Activated naive CD4-positive, alpha-beta T cell (primary cell): ENCODE results near the gene MEF2A.
A peak's percentile ranks its signal among the peaks of the same experiment; 100 is the strongest.
"Not testable (repeated sequence)": the region's sequence is repeated elsewhere in the genome, so short reads cannot be mapped to it uniquely, and the experiment has no call there.

Experiments
- DNase-seq, 4 experiments: peaks; one replicate each; lab custom pipeline; 2025; lab: John Stamatoyannopoulos, UW

Gene MEF2A

DNA sequence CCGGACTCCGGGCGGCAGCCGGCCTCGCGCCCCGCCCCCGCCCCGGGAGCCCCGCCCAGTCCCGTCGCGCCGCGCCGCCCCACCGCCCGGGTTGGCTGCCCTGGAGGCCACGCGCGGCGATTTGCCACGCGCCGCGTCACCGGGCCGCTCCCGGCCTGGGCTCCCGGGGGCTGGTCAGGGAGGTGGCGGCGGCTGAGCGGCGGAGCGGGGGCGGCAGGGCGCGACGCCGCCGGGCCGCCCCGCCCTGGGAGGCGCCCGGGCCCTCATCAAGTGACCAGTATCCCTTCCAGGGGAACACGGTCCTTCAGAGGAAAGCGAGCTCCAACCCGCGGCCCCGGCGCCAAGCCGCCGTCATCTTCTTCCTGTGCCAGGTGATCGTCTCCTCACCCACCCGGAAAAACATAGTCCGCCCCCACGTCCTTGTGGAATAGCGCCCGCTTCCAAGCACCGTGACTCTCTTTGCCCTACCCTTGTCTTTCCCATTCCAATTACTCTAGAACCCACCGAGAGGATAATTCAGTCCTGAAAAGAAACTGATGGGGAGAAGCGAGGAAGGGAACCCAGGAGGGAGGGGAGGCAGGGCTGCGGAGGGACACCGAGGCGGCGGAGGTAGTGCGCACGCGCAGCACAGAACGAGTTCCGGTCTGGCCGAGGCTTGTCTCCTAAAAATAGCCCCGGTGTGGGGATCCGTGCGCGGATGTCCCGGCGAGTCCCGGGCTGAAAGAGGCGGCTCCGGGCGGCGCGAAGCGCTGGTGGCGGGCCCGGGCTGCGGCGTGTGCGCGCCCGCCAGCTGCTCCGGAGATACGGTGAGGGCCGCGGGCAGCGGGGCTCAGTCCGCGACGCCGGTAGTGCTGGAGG lies at the start of gene MEF2A:
MEF2A (plus strand) TSS at position 686 of the 858 bp plus-strand sequence. CDS start 67,136 bp downstream, outside the sequence.
- DNase-seq = peak; percentile 79 to 84 (median 80)

DNA sequence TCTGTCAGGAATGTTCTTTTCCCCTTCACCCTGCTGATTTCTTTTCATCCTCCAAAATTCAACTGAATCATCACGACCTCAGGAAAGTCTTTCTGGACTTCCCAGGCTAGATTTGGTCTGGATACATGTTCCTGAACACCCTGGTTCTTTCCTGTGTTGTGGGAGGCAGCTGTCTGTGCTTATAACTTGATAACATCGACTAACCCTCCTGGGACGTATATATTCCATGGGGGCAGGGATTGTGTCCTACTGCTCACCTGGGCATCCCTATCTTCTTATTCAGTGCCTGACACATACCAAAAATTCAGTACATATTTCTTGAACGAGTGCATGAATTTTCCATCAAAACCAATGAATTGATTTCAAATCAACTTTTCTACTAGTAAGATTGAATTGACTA lies 47.6 kb upstream of the MEF2A start:
- no peak for DNase-seq

DNA sequence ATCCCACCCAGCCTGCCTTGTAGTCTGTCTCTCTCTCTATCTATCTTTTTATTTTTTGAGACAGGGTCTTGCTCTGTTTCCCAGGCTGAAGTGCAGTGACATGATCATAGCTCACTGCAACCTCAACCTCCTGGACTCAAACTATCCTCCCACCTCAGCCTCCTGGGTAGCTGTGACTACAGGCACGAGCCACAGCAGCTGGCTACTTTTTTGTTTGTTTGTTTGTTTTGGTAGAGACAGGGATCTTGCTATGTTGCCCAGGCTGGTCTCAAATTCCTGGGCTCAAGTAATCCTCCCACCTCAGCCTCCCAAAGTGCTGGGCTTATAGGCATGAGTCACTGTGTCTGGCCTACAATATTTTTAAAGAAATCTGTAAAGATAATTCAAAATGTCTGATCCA lies 46.4 kb upstream of the MEF2A start:
- not testable (repeated sequence) for DNase-seq

DNA sequence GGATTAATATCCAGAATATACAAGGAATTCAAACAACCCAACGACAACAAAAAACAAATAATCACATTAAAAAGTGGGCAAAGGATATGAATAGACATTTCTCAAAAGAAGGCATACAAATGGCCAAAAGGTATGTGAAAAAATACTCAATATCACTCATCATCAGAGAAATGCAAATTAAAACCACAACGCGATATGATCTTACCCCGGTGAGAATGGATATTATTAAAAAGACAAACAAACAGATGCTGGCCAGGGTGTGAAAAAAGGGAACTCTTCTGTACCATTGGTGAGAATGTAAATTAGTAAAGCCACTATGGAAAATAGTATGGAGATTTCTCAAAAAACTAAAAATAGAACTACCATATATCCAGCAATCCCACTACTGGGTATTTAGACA lies 43.5 kb upstream of the MEF2A start:
- DNase-seq = no peak

DNA sequence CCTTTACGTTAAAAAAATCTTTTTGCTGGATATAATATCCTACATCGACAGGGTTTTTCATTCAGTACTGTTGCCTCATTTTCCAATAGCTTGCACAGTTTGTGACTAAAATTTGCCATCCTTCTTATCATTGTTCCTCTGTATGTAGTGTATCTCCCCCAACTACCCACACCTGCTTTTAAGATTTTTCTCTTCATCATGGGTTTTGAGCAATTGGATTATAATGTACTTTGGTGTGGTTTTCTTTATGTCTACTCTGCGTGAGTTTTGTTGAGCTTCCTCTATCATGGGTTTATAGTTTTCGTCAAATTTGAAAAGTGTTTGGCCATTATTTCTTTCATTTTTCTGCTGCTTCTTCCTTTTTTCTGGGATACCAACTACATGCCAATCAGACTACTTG lies 39.6 kb upstream of the MEF2A start:
- no peak for DNase-seq

DNA sequence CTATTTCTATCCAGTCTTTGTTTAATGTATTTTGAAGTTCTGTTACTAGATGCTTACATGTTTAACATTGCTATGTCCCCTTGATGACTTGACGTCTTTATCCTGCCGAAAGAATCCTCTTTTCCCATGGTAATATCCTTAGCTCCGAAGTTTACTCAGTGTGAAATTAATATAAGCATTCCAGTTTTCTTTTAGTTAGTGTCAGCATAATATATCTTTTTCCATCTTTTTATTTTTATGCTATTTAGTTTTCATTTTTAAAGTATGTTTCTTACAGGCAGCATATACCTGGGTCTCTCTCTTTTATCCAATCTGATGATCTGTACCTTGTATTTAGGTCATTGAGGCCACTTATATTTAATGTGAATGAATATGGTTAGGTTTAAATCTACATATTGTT lies 39.1 kb upstream of the MEF2A start:
- no peak for DNase-seq

DNA sequence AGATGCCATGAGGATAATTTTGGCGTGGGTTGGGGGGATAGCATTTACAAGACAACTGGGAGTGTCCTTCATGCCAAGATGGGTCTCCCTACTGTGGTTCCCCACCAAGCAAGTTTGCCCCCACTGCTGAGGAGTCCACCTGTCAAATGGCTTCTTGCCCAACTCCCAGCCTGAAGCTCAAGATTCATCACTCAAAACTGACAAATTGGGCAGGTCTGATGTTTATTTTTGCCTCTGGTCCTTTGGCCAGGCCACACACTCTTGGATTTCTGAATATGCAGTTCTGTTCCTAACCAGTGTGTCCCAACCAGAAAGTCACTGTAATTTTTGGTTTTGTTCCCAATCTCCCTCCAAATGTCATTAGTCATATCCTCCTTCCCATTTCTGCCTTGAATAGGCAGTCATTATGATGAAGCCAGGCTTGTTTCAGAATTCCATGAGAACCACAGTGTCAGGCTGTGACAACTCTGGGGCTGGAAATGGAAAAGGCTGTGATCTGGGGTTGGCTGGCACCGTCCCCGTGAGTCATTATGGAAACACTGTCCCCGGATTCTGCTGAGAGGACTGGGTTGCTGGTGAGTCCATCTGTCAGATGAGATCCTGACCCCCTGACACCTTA lies 29.3 kb upstream of the MEF2A start:
- DNase-seq = no peak

DNA sequence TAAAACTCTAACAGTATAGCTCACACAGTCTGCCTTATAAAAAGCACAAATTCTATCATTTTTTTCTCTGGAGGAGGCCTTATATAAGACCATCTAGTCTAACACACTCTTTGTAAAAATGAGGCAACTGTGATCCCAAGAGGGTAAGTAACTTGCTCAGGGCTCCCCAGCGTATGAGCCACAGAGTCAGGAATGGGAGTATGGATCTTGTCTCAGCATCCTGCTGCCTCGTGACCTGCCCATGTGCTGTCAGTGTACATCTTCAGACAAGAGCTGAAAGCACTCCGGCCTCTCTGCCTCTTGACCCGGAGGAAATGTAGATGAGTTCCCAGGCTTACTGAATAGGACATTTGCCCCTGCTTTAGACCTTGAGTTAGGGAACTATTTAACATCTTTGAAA lies 28.4 kb upstream of the MEF2A start:
- no peak for DNase-seq

DNA sequence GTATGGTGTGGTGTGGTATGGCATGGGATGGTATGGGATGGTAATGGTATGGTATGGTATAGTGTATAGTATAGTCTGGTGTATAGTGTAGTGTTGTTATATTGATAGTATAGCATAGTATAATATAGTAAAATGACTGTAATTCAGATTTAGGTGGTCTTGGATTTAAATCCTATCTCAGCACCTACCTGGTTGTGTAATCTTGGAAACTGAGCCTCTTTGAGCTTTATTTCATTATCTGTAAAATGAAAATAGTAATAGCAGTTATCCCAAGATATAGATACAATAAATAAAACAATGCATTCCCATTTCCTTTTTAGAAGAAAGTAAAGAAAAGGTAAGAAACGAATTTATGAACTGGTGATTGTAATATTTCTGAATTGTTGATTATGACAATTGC lies 27.5 kb upstream of the MEF2A start:
- no peak for DNase-seq

DNA sequence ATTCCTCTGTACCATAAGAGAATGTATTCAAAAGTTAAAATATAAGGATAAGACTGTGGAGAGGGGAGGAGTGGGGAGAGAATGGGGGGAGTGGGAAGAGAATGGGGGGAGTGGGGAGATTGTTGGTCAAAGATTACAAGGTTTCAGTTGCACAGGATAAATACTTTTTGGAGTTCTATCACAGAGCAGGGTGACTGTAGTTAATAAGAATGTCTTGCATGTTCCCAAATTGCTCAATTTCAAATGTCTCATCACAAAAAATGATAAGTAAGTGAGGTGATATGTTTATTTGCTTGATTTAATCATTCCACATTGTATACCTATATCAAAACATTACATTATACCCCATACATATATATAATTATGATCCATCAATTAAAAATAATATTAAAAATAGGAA lies 23.0 kb upstream of the MEF2A start:
- no peak for DNase-seq

DNA sequence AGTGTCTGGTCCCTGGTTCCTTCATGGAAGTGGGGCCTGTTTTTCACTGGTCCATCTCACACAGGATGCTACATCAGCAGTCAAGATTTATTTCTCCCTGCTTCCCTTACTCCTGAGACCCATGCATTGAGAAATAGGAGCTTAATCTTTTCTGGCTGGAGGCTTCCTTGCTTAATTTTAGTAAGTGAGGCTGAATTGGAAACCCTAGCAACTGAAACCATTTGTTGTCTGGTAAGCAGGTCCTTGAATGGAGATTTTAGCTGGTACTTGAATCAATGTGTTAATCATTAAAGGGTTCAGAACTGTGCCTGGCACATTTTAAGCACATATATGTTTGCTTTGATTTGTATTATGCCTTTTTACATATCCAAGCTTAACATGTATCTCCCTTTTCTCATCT lies 20.2 kb upstream of the MEF2A start:
- DNase-seq = no peak

DNA sequence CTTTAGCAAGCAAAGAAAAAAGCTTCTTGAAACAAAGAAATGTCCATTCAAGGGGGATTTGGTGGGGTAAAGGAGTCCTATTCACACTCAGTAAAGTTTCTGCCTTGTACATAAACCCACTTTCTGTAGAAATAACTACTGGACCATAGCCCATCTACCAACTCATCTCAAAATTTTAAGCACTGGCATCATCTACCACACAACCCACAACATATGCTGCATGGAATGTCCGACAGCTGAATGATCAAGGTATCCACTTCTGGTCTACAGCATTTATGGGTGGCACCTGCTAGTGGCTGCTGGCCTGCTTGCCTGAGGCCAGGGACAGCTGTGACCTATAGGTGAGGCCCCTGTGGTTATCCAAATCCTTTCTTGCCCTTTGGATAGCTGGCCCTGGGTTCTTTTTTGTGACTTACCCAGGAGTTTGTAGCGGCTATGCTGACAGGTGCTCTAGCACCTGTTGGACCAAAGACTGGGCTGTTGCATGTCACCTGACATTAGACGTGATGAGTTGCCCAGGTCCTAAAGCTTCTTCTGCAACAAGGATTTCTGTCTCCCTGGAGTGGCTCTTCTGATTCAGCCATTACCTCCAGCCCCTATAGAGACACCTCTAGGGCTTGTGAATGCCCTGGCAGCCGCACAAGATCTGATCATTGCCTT lies 19.2 kb upstream of the MEF2A start:
- no peak for DNase-seq

DNA sequence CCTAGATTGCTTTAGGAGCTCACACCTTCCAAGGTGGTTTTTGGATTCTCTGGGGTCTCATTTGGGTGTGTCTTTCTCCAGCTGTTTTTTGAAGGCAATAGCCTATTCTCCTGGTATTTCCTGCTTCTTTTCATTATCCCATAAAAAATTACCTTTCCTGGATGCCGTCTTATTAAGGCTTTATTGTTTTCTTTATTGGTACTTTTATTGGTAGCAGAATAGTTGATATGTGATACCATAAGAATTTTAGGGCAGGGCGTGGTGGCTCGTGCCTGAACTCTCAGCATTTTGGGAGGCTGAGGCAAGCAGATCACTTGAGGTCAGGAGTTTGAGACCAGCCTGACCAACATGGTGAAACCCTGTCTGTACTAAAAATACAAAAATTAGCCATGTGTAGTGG lies 18.3 kb upstream of the MEF2A start:
- no peak for DNase-seq

DNA sequence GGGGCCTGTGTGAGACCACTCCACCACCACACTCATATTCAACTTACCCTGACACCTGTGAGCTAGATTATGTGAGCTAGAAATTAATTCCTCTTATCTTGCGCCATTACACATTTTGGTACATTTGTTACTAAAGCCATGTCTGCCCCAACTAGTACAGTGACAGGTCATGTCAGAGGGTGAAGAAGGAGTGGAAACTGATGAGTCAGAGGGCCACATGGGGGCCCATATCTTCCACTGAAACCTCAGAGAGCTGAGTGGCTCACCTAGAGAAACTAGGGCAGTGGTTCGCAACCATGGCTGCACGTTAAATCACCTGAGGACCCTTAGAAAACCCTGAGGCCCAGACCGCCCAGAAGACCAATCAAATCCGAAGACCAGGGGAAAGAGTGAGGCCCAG lies 15.7 kb upstream of the MEF2A start:
- no peak for DNase-seq

DNA sequence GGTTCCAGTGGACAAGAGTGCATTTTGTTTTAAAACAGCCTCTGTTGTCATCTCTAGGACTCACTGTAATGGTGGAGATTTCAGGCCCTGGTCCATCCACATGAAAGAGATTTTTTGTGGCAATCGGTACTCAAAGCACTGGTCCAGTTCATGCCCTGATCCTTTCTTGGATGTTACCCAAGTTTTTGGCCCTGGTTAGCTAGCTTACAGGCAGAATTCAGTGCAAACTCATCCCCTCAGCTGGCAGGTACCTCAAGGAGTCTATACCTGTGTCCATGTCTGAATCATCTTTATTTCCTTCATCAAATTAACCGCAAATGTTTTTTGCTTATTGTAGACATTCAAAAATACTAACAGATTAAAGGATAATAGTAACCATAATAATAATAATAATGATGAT lies 13.7 kb upstream of the MEF2A start:
- DNase-seq = no peak

DNA sequence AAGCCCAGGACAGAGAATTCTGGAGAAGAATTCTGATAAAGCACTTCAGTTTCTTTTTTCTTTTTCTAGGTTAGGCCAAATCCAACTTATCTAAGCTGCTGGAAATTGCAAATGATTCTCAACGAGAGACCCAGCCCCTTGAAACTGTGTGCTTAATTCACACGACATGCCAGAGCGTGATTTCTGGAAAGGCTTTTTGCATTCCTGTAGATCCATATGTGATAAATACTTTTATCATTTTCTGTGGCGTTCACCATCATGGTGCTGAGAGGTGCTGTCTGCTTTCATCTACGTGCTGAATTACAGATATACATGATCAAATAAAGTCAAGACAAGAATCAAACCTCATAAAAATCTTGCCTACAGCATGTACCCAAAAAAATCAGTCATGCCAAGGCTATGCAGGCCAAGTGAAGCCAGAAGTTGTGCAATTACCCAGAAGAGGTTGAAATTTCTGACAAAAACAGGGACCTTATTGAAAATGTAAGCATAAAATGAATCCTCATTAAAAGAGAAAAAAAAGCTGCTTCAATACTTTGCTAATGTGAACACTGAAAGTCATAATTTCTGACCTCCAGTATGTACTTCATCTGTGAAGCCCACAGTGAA lies 10.8 kb upstream of the MEF2A start:
- DNase-seq = no peak

DNA sequence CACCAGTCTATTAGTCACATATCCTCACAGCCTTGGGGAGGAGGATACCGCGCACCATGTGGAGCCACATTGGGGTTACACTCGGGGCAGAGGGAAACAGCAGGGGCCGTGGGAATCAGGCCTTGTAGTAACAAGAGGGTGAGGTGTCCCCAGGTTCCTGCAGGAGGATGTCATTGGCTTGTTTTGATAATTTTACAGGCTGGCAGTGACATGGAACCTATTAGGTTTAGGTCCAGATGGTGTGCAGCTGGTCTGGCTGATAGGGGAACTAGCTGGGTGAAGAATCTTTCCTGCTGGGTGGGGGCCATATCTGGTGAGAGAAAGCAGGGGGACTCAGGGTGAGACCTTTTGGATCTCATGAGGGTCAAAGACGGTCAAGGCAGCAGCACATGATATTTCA lies 9.8 kb upstream of the MEF2A start:
- DNase-seq = no peak

DNA sequence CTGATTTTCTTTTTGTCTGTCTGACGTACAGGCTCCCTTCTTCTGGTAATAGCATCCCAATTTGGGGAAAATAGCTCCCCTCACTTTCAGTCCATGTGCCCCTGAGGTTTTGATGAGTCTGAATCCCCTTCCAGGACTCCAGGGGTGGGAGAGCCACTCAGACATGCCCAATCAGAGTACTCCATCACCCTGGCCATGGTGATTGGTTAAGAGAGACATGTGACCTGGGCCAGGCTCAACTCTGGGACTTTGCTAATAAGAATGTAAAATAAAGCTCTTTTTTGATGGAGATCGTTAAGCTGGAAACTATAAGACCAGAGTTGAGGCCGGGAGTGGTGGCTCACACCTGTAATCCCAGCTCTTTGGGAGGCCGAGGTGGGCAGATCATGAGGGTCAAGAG lies 9.2 kb upstream of the MEF2A start:
- DNase-seq = no peak

DNA sequence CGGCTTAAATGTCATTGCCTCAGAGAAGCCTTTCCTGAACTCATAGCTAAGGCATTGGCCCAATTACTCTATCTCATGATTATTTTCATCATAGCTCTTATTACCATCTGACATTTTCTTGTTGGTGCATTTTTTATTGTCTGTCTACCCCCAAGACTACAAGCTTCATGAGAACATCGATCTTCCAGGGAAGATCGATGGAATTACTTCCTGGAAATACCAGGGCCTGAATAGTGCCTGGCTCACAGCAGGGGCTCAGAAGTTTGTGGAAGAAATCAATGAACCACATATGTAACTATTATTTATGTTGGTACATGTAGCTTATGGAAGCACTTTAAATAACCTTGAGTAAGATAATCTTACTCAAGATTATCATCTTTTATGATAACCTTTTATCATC lies 7.7 kb upstream of the MEF2A start:
- DNase-seq = no peak

DNA sequence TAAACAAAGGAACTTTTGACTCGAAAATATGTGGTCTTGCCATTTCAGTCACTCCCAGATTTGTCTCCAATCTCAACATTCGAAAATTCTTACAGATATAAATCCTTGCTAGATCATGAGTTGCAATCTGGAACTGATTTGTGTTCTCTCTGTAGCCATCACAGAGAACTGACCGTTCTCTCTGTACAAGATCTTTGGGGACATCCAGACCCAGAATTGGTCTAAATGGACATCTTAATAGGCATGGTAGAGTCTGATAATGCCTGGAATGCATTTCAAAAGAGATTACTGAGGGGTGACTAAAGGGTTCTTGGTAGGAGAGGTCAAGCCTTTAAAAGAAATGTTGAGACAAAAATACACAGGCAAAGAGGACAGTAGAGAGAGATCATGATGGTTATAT lies 7.2 kb upstream of the MEF2A start:
- no peak for DNase-seq

DNA sequence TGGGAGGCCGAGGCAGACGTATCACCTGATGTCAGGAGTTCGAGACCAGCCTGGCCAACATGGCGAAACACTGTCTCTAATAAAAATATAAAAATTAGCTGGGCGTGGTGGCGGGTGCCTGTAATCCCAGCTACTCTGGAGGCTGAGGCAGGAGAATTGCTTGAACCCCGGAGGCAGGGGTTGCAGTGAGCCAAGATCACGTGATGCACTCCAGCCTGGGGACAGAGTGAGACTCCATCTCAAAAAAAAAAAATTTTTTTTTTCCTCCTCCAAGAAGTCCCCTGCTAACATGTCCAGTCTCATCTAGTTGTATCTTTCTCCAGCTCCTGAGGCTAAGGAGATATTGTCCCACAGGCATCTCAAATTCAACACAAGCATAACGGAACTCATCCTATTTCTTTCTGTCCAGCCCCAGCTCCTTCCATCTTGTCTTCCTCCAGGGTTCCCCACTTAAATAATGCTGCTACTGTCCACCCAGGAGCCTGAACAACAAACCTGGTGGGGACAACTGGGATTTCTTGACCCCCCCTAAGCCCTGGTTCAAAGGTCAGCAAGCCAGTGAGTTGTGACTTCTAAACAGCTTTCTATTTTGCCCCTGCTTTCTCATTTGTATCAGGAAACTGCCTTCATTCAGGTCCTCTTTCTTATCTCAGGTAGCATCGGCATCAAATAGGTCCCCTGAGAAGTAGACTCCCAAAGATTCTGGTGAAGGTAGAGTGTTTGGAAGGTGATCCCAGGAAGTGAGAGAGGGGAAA lies 4.1 kb upstream of the MEF2A start:
- no peak for DNase-seq

DNA sequence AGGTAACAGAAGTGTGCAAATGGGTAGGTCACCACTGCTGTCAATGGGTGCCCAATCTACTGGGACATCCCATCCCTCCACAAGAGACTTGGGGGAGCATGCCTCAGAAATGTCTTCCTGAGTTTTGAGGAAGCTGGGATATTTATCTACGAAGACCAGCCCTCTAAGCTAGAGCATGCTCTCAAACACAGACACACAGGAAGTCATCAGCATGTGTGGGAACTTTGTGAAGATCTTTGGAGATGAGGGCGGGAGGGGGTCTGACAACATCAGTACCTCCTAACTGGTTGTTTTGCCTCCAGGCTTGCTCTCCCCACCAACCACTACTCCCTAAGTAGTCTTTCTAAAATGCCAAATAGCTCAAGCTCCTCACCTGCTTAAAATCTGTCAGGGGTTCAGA lies 3.5 kb upstream of the MEF2A start:
- DNase-seq = no peak
